Measurements from ENCODE around the gene PALD1. TPM values are rescaled to one million over a fixed set of nuclear protein-coding genes. Genes with fewer than 3 reads are reported as not detected.

Gene PALD1
- total RNA-seq, 6 donors from 2014 or later, result 8.9 to 25.4 (median 13.4) TPM

DNA sequence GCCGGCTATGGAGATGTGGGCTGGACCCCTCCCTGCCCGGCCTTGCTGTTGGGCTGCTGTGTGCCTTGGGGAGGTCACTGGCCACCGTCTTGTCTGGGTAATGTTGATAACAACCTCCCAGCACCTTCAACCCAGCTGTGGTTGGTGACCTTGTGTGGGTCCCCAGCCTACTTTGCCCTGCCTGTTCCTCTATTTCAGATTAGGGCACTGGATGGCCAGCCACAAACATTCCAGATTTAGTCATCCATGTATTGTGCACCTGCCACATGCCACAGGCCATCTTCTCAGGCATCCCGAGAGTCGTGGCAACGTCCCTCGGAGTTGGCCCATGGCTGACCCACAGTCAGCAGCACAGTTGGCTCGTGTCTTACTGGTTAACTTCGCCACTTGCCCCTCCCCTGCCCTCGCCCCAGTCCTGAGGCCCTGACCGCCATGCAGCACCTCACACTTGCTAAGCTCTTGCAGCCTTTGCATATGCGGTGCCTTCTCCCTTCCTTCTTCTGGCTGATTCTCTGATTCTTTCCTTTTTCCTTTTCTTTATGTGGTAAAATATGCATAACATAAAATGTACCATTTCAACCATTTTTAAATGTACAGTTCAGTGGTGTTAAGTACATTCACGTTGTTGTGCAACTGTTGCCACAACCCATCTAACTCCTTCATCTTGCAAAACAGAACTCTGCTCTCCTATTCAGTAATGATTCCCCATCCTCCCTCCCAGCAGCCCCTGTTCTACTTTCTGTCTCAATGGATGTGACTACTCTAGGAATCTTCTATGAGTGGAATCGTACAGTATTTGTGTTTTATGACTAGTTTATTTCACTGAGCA, 63.4 kb downstream of the PALD1 start:
- H3K36me3 ChIP-seq, result peaks cover 0 to 74% (median 27%) of the 10 kb centered on the region in 4 donors
- TF ChIP-seq POLR2AphosphoS5 (IDR thresholded peaks at IDR 0.05) (no peak), EP300 (IDR thresholded peaks at IDR 0.05) (no peak), POLR2A (IDR thresholded peaks at IDR 0.05) (no peak)
- TF ChIP-seq, protein P1, sequence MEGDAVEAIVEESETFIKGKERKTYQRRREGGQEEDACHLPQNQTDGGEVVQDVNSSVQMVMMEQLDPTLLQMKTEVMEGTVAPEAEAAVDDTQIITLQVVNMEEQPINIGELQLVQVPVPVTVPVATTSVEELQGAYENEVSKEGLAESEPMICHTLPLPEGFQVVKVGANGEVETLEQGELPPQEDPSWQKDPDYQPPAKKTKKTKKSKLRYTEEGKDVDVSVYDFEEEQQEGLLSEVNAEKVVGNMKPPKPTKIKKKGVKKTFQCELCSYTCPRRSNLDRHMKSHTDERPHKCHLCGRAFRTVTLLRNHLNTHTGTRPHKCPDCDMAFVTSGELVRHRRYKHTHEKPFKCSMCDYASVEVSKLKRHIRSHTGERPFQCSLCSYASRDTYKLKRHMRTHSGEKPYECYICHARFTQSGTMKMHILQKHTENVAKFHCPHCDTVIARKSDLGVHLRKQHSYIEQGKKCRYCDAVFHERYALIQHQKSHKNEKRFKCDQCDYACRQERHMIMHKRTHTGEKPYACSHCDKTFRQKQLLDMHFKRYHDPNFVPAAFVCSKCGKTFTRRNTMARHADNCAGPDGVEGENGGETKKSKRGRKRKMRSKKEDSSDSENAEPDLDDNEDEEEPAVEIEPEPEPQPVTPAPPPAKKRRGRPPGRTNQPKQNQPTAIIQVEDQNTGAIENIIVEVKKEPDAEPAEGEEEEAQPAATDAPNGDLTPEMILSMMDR (IDR thresholded peaks at IDR 0.05), result no peak
- 82 to 83% methylated on average over 14 of the region's 14 CpGs for WGBS, 2 donors
- no peak overlapping the region for H3K27ac ChIP-seq
- no peaks in the 10 kb centered on the region for H3K9me3 ChIP-seq
- peaks cover 0 to 4% (median 2%) of the 10 kb centered on the region in 4 donors for H3K4me1 ChIP-seq
- no peak for ATAC-seq (ENCODE audit: low FRiP score in 2 of 2)
- H3K4me3 ChIP-seq, result no peak overlapping the region
- H3K27me3 ChIP-seq, result no peaks in the 10 kb centered on the region
- DNase-seq, result no peak

GRCh38 chr10:70542565-70542938, 64.0 kb downstream of the PALD1 start:
- H3K27me3 ChIP-seq, result no peaks in the 10 kb centered on the region
- no peak for TF ChIP-seq EP300 (IDR thresholded peaks at IDR 0.05)
- TF ChIP-seq, protein P1 (IDR thresholded peaks at IDR 0.05), result peak in 1 of 6 experiments; percentile 20
- 80 to 93% methylated on average over 3 of the region's 3 CpGs for WGBS, 2 donors
- peaks cover 0 to 4% (median 2%) of the 10 kb centered on the region in 4 donors for H3K4me1 ChIP-seq
- peaks cover 0 to 77% (median 29%) of the 10 kb centered on the region in 4 donors for H3K36me3 ChIP-seq
- ATAC-seq (ENCODE audit: low FRiP score in 2 of 2) (no peak), DNase-seq (no peak)
- no peak overlapping the region for H3K4me3 ChIP-seq
- no peak overlapping the region for H3K27ac ChIP-seq
- no peaks in the 10 kb centered on the region for H3K9me3 ChIP-seq

DNA sequence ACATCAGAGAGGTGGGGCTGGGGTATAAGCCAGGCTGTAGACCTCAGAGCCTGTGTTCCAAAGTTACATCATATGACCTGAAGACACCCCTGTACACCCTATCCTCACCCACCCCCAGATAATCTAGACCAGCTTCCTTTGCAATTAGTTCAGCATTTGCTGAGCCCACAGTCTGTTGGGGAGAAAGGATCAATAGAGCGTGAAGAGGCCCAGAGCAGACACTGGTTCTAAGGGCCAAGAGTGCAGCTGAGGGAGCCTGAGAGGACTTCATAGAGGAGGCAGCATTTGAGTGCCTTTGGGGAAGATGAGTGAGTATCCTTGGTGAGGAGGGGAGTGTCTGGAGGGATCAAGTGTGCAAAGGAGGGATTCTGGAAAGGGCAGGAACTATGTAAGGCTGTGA, 65.3 kb downstream of the PALD1 start:
- no peak for DNase-seq
- H3K4me1 ChIP-seq, result peaks cover 0 to 3% (median 0%) of the 10 kb centered on the region in 4 donors
- H3K27ac ChIP-seq, result no peak overlapping the region
- no peak for TF ChIP-seq POLR2AphosphoS5 (IDR thresholded peaks at IDR 0.05)
- TF ChIP-seq, protein P1 (IDR thresholded peaks at IDR 0.05), result no peak
- no peak for TF ChIP-seq POLR2A (IDR thresholded peaks at IDR 0.05)
- TF ChIP-seq EP300 (IDR thresholded peaks at IDR 0.05), result no peak
- H3K4me3 ChIP-seq, result no peak overlapping the region
- H3K27me3 ChIP-seq, result no peaks in the 10 kb centered on the region
- ATAC-seq (ENCODE audit: low FRiP score in 2 of 2), result no peak
- H3K9me3 ChIP-seq, result no peaks in the 10 kb centered on the region
- peaks cover 0 to 77% (median 24%) of the 10 kb centered on the region in 4 donors for H3K36me3 ChIP-seq
- WGBS, 2 donors, result 100% methylated on average over 1 of the region's 1 CpG

DNA sequence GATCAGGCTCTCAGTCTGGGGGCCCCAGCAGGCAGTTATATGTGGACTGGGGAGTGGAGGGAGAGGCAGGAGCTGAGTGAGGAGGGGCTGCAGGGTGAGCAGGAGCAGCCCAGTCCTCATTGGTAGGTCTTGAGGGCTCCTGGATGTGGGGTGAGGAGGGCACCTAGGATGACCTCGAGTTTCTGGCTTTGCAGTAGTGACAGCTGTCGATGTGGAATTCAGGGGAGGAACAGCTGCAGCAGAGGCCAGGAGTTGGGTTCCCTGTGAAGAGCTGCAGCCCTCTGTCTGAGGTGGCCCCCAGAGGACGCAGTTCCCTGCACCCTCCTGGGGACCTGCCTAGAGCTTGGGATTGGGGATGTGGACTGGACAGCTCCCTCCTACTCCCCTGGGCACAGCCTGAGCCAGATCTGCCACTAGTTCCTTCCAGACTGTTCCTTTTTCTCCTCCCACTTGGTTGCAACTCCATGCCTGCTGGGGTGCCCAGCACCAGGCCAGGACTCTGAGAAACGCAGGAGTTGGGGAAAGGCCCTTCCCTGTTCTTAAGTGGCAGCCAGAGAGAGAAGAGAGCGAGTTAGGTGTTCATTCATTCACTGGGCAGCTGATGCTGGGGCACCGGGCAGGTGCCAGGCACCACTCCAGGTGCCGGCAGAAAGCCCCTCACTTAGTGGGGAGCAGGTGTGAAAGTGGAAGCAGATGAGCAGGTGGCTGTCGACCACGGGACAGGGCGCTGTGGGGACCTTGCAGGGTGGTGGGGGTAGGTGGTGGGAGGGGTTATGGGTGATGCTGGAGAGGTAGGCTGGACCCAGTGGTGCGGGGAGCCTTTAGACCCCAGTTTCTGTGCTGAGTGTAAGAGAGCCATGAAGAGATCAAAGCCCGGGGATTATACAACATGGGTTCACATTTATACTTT, 66.1 kb downstream of the PALD1 start:
- ATAC-seq (ENCODE audit: low FRiP score in 2 of 2) (no peak), DNase-seq (no peak)
- WGBS, 2 donors, result 74 to 80% methylated on average over 11 to 12 of the region's 12 CpGs
- Histone ChIP-seq H3K4me3 (no peak overlapping the region), H3K9me3 (no peaks in the 10 kb centered on the region), H3K36me3 (peaks cover 0 to 76% (median 19%) of the 10 kb centered on the region in 4 donors), H3K27ac (no peak overlapping the region), H3K27me3 (no peaks in the 10 kb centered on the region), H3K4me1 (no peaks in the 10 kb centered on the region)
- TF ChIP-seq EP300 (IDR thresholded peaks at IDR 0.05) (no peak), POLR2A (IDR thresholded peaks at IDR 0.05) (no peak)
- TF ChIP-seq, protein P1 (IDR thresholded peaks at IDR 0.05), result no peak

Data from upper lobe of left lung (tissue), 6 donors.